ENCODE results near the gene MAP2K3. TPM values are rescaled to one million over a fixed set of nuclear protein-coding genes. Genes with fewer than 3 reads are reported as not detected.

MAP2K3 gene
- total RNA-seq, 2 experiments from 2014 or later: 151 to 153 TPM

GRCh38 chr17:21298056-21298982 lies 13.8 kb downstream of the MAP2K3 start:
- DNase-seq: no peak
- no peak for TF ChIP-seq CTCF (IDR thresholded peaks at IDR 0.05)
- Mint-ChIP-seq H3K4me3 (no peak overlapping the region), H3K36me3 (ENCODE audit: low read depth) (peaks cover 40% of the 10 kb centered on the region), H3K27me3 (no peaks in the 10 kb centered on the region), H3K27ac (no peak overlapping the region), H3K4me1 (ENCODE audit: low read depth) (peaks cover 4% of the 10 kb centered on the region), H3K9me3 (no peaks in the 10 kb centered on the region)
- ChIA-PET CTCF (no interaction called here), POLR2A (no interaction called here)
- no peak for ATAC-seq
- intact Hi-C loops (cut with micrococcal nuclease): no loop called here

GRCh38 chr17:21298983-21299519 lies 14.5 kb downstream of the MAP2K3 start:
- Mint-ChIP-seq H3K4me1 (ENCODE audit: low read depth) (peaks cover 3% of the 10 kb centered on the region), H3K27me3 (no peaks in the 10 kb centered on the region), H3K36me3 (ENCODE audit: low read depth) (peaks cover 47% of the 10 kb centered on the region), H3K27ac (no peak overlapping the region), H3K4me3 (no peak overlapping the region), H3K9me3 (peaks cover 2% of the 10 kb centered on the region)
- intact Hi-C loops (cut with micrococcal nuclease): no loop called here
- CTCF ChIA-PET: no interaction called here
- TF ChIP-seq CTCF (IDR thresholded peaks at IDR 0.05): no peak
- ATAC-seq (no peak), DNase-seq (no peak)
- POLR2A ChIA-PET: no interaction called here

GRCh38 chr17:21299981-21300600 lies 15.6 kb downstream of the MAP2K3 start:
- H3K4me1 Mint-ChIP-seq (ENCODE audit: low read depth): peaks cover 2% of the 10 kb centered on the region
- intact Hi-C loops (cut with micrococcal nuclease): no loop called here
- ATAC-seq (no peak), DNase-seq (no peak)
- H3K27ac Mint-ChIP-seq: no peak overlapping the region
- CTCF ChIA-PET: no interaction called here
- peaks cover 2% of the 10 kb centered on the region for H3K9me3 Mint-ChIP-seq
- no peak for TF ChIP-seq CTCF (IDR thresholded peaks at IDR 0.05)
- H3K4me3 Mint-ChIP-seq: no peak overlapping the region
- peaks cover 44% of the 10 kb centered on the region for H3K36me3 Mint-ChIP-seq (ENCODE audit: low read depth)
- POLR2A ChIA-PET: no interaction called here
- H3K27me3 Mint-ChIP-seq: no peaks in the 10 kb centered on the region

- H3K4me1 Mint-ChIP-seq (ENCODE audit: low read depth): no peaks in the 10 kb centered on the region
- H3K4me3 Mint-ChIP-seq: no peak overlapping the region
- ChIA-PET CTCF (no interaction called here), POLR2A (interaction anchor here (1.2 kb wide), 1 partner anchor 9 kb away, joined by 3 read pairs; no protein-coding TSS in a partner anchor)
- no peak for TF ChIP-seq CTCF (IDR thresholded peaks at IDR 0.05)
- H3K27me3 Mint-ChIP-seq: no peaks in the 10 kb centered on the region
- intact Hi-C loops (cut with micrococcal nuclease): no loop called here
- no peak for ATAC-seq
- peaks cover 2% of the 10 kb centered on the region for H3K9me3 Mint-ChIP-seq
- H3K27ac Mint-ChIP-seq: no peak overlapping the region
- DNase-seq: no peak
- H3K36me3 Mint-ChIP-seq (ENCODE audit: low read depth): peaks cover 47% of the 10 kb centered on the region
These were observed 16.4 kb downstream of the MAP2K3 start for GRCh38 chr17:21300601-21301571.
